ENCODE measurements around the gene AIFM2. TPM values are rescaled to one million over a fixed set of nuclear protein-coding genes. Genes with fewer than 3 reads are reported as not detected.

Gene AIFM2
- total RNA-seq, 1 donor from 2014 or later = 16.8 TPM

DNA sequence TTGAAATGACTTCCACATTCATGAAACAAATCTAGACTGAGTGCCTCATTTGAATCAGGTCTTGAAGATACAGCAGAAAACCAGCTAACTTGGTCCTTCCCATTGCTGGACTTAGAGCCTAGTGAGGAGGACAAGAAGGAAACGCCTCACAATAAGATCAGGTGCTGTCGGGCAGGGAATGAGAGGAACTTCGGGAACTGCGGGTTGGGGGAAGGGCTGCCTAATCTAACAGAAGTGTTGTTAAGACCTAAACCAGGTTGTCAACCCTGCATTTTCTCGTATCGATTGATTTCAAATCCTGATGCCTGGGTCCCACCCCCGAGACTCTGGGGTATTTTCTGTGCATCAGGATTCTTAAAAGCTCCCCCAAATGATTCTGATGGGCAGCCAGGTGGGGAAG lies 53.7 kb downstream of the AIFM2 start:
- Histone ChIP-seq H3K4me3 (no peak overlapping the region), H3K27me3 (ENCODE audit: low read depth) (no peaks in the 10 kb centered on the region), H3K27ac (replicated peaks) (no peak overlapping the region), H3K4me1 (no peaks in the 10 kb centered on the region), H3K36me3 (peaks cover 12% of the 10 kb centered on the region), H3K9me3 (replicated peaks) (no peaks in the 10 kb centered on the region)
- DNase-seq = no peak
- intact Hi-C loops (cut with micrococcal nuclease) = no loop called here
- TF ChIP-seq, protein P1, sequence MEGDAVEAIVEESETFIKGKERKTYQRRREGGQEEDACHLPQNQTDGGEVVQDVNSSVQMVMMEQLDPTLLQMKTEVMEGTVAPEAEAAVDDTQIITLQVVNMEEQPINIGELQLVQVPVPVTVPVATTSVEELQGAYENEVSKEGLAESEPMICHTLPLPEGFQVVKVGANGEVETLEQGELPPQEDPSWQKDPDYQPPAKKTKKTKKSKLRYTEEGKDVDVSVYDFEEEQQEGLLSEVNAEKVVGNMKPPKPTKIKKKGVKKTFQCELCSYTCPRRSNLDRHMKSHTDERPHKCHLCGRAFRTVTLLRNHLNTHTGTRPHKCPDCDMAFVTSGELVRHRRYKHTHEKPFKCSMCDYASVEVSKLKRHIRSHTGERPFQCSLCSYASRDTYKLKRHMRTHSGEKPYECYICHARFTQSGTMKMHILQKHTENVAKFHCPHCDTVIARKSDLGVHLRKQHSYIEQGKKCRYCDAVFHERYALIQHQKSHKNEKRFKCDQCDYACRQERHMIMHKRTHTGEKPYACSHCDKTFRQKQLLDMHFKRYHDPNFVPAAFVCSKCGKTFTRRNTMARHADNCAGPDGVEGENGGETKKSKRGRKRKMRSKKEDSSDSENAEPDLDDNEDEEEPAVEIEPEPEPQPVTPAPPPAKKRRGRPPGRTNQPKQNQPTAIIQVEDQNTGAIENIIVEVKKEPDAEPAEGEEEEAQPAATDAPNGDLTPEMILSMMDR (IDR thresholded peaks at IDR 0.05; ENCODE audit: borderline replicate concordance) = no peak

DNA sequence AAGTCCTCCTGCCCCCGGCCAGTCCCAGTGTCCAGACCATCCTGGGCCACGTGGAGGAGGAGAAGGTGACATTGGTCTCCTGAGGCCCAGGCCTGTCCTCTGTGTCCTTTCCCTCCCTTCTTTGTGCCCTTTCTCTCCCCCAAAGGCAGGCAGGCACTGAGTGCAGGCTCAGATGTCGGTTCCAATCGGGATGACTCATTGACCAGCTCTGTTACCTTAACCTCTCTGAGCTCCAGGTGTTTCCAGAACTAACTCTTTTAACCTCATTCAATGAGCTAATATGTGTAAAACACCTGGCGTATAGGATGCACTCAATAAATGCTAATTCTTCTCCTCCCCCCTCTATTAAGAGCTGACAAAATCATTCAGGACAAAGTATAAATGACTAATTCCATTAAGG lies 54.3 kb downstream of the AIFM2 start:
- no peak overlapping the region for H3K4me3 ChIP-seq
- H3K4me1 ChIP-seq = no peaks in the 10 kb centered on the region
- no peaks in the 10 kb centered on the region for H3K9me3 ChIP-seq (replicated peaks)
- intact Hi-C loops (cut with micrococcal nuclease) = no loop called here
- H3K27me3 ChIP-seq (ENCODE audit: low read depth) = no peaks in the 10 kb centered on the region
- DNase-seq = no peak
- H3K36me3 ChIP-seq = peaks cover 12% of the 10 kb centered on the region
- TF ChIP-seq, protein P1 (IDR thresholded peaks at IDR 0.05; ENCODE audit: borderline replicate concordance) = no peak
- no peak overlapping the region for H3K27ac ChIP-seq (replicated peaks)

DNA sequence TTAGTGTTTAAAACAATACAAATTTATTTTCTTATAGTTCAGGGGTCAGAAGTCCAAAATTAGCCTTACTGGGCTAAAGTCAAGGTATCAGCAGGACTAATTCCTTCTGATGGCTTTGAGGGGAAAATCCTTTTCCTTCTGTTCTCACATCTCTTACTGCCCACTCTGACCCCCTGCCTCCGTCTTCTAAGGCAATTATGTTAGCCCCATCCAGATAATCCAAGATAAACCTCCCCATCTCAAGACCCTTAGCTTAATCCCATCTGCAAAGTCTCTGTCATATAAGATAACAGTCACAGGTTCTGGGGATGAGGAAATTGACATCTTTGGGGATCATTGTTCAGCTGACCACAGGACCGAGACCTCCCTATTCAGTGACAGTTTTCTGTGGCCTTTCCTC lies 57.7 kb downstream of the AIFM2 start:
- intact Hi-C loops (cut with micrococcal nuclease) = no loop called here

DNA sequence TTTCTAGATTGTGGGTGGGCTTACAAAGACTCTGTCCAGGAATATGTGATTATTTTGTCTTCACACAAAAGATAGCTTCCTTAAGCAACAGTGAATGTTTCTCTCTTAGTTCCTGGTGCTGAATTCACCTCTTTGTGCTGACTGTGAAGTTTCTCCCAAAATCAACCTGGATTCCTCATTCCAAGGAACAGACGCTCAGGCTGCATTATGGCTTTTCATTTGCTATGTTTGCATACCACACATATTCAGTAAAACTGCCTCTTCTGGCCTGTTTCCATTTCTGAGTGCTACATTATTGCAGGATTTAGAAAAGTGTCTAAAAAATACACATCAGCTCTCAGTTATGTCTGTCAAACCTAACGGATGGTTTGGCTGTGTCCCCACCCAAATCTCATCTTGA lies 58.5 kb downstream of the AIFM2 start:
- peaks cover 12% of the 10 kb centered on the region for H3K36me3 ChIP-seq
- DNase-seq = no peak
- TF ChIP-seq, protein P1 (IDR thresholded peaks at IDR 0.05; ENCODE audit: borderline replicate concordance) = no peak
- no peak overlapping the region for H3K27ac ChIP-seq (replicated peaks)
- H3K9me3 ChIP-seq (replicated peaks) = no peaks in the 10 kb centered on the region
- intact Hi-C loops (cut with micrococcal nuclease) = no loop called here
- no peaks in the 10 kb centered on the region for H3K27me3 ChIP-seq (ENCODE audit: low read depth)
- H3K4me3 ChIP-seq = no peak overlapping the region
- H3K4me1 ChIP-seq = no peaks in the 10 kb centered on the region

More for the DNA sequence above, 57.7 kb downstream of the AIFM2 start:
- no peaks in the 10 kb centered on the region for H3K9me3 ChIP-seq (replicated peaks)
- H3K27ac ChIP-seq (replicated peaks) = no peak overlapping the region
- no peak for DNase-seq
- TF ChIP-seq, protein P1 (IDR thresholded peaks at IDR 0.05; ENCODE audit: borderline replicate concordance) = no peak
- no peaks in the 10 kb centered on the region for H3K4me1 ChIP-seq
- H3K4me3 ChIP-seq = no peak overlapping the region
- H3K27me3 ChIP-seq (ENCODE audit: low read depth) = no peaks in the 10 kb centered on the region
- H3K36me3 ChIP-seq = peaks cover 12% of the 10 kb centered on the region

DNA sequence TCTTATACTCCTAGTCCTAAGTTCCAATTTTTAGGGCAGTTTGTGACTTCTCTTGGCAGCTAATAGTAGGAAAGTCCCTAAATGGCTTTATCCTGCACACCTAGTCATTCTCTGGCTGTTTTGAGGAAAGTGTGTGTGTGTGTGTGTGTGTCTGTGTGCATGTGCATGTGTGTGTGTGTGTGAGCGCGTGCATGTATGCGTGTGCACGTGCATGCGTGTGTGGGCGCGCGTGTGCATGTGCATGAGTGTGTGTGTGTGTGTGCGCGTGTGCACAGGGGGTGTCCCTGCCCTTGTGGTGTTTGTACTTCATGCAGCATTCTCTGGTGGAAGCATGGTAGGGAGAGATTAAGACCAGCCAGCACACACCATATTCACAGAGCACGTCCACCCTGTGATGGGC lies 61.8 kb downstream of the AIFM2 start:
- Histone ChIP-seq H3K9me3 (replicated peaks) (no peaks in the 10 kb centered on the region), H3K27ac (replicated peaks) (no peak overlapping the region), H3K27me3 (ENCODE audit: low read depth) (no peaks in the 10 kb centered on the region), H3K36me3 (peaks cover 3% of the 10 kb centered on the region), H3K4me1 (no peaks in the 10 kb centered on the region), H3K4me3 (no peak overlapping the region)
- intact Hi-C loops (cut with micrococcal nuclease) = no loop called here
- no peak for DNase-seq
- TF ChIP-seq, protein P1 (IDR thresholded peaks at IDR 0.05; ENCODE audit: borderline replicate concordance) = no peak

DNA sequence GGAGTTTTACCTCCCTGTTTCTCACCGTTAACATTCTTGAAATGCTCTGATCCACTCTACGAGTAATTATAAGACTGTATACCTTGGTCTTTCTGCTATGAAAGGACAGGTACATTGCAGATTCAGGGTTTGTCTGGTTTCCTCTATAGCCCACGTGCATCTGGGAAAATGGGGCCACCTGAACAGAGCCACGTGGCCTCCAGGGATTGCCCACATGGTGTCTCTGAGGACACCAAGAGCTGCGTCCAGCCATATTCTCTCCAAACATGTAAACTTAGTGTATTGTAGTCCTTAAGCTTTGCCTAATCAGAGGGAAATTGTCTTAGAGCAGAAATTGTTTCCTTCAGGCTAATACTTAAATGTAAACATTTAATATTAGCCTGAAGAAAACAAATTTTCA lies 63.3 kb downstream of the AIFM2 start:
- Histone ChIP-seq H3K4me1 (no peaks in the 10 kb centered on the region), H3K27ac (replicated peaks) (no peak overlapping the region), H3K27me3 (ENCODE audit: low read depth) (no peaks in the 10 kb centered on the region), H3K9me3 (replicated peaks) (no peaks in the 10 kb centered on the region), H3K36me3 (no peaks in the 10 kb centered on the region), H3K4me3 (no peak overlapping the region)
- no peak for DNase-seq
- TF ChIP-seq, protein P1 (IDR thresholded peaks at IDR 0.05; ENCODE audit: borderline replicate concordance) = no peak
- intact Hi-C loops (cut with micrococcal nuclease) = no loop called here

All from left ventricle myocardium inferior (tissue), 1 donor.